ENCODE data around the gene DST.

- no peak for TF ChIP-seq CTCF (IDR thresholded peaks at IDR 0.05; ENCODE audit: low read depth, low read length, poor library complexity, severe bottlenecking)
- no peak for TF ChIP-seq EZH2phosphoT487 (IDR thresholded peaks at IDR 0.05; ENCODE audit: borderline replicate concordance, low read length)
Measured at GRCh38 chr6:56550301-56550700, 92.4 kb downstream of the DST start.

Measured in DOHH2 (cell line).